IPS-18c (cell line): ENCODE results near the gene MMP11.
A peak's percentile ranks its signal among the peaks of the same experiment; 100 is the strongest.

Experiments
- H3K4me3 ChIP-seq: 2 replicates; pipeline ENCODE4 v1.7.0; 2013; ENCODE audit warnings: low read depth, mild to moderate bottlenecking, low read length, moderate library complexity; ENCODE audit not compliant: insufficient read depth
- H3K9me3 ChIP-seq: one replicate; pipeline ENCODE4 v1.6.1; 2013; ENCODE audit warnings: mild to moderate bottlenecking, low read length, moderate library complexity; ENCODE audit not compliant: control insufficient read depth, insufficient read depth

The MMP11 gene

DNA sequence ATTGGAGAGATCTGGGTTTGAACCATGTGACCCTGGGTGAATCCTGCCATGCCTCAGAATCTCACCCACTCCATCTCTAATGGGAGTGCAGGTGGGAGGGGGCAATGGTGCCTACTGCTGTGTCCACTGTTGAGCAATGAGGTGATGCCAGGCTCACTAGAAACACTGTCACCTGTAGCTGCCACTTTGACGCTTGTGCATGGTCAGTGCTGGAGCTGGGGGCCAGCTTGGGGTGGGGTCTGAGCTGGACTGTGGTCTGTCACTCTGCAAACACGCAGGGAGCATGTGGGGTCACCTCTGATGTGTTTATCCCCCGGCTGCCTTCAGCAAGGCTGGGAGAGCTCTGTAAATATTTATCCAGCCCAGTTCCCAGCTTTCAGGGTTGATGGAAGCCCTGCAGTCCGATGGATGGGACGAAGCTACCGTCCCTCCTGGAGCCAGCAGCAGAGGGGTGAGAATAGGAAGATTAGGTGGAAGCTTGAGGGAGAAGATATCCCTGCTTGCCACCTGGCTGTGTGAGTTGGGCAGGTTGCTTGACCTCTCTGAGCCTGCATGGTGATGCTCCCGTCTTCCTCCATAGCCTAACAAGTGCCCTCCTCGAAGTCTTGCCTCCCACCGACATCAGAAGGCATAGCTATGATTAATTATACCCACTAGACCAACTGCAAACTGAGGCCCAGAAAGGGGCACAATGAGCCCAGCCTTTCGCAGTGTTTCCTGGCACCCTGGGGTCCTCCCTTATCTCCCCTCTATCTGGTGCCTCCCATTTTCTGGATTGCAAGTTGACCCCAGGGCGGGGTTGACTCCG lies 1.7 kb downstream of the MMP11 start:
- Histone ChIP-seq H3K9me3 (no peaks in the 10 kb centered on the region), H3K4me3 (no peak overlapping the region)

GRCh38 chr22:23774922-23775436 lies 2.3 kb downstream of the MMP11 start:
- Histone ChIP-seq H3K9me3 (no peaks in the 10 kb centered on the region), H3K4me3 (no peak overlapping the region)

DNA sequence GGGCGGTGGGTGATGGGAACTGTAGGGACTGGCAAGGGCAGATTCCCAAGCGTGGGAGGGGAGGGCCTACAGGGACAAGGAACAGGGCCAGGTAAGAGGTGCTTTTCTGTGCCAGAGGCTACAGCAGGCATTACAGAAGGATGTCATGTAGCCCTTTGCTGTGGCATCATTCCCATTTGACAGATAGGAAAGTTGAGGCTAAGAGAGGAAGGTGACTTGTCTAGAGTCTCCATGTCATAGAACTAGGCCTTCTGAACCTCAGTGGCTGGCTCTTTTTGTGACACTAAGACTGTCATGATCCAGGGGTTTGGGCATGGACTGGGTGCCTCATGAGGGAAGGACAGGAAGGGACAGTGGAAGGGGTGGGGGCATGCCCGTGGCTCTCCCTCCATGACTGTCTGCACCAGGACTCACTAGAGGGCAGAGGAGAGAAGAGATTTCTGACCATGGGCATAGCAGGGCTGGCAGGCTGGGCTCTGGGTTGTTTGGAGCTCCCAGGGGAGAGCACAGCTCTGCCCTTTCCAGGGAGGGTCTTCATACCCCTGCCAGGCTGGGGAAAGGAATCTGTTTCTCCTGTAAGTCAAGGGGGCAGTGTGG lies 3.2 kb downstream of the MMP11 start:
- no peaks in the 10 kb centered on the region for H3K9me3 ChIP-seq
- H3K4me3 ChIP-seq = no peak overlapping the region

DNA sequence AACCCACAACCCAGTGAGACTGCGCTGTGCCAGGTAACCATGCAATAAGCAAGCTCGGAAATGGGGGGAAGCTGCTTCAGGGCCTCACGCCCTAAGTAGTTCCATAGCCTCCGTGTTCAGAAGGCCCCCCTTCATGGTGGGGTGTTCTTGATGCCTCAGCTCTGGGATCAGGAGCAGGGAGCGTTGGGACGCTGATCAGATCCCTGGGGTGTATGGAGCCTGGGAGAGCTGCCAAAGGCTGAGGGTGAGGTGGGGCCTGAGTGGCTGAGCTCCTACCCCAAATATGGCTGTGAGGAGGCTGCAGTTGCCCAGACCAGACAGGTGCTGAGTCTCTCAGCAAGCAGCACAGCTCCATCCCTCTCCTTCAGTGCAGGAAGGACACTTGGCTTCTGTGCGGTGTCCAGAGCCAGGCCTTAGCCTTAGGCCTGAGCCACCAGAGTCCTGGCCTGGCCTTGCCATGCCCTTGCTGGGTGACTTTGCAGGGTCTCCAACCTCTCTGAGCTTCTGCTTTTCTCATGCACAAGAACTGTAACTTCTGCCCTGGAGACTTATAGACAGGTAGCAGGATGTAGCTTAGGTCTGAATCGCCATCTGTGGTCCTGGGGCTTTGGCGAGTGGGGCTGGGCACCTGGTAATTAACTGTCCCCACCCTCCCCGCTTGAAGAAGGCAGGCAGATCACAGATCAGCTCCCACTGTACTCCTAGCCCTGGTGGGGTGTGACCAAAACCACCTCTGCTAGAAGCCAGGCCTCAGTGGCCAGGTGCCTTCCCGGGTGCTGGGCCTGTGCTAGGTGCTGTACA lies 5.3 kb downstream of the MMP11 start:
- no peaks in the 10 kb centered on the region for H3K9me3 ChIP-seq
- H3K4me3 ChIP-seq = no peak overlapping the region

DNA sequence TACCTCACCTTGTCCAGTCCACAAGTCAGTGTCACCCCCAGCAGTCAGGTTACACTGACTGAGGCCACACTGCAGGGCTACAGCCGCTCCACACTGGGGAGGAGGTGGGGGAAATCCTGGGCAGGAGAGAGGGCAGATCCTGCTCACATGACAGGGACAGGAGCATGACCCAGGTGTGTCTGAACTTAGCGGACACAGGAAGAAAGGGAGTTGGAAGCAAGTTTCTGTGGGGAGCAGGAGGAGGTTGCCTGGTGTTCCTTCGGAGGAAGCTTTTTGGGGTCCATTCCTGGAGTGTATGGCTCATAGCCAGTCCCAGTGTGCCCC lies 5.9 kb downstream of the MMP11 start:
- Histone ChIP-seq H3K9me3 (no peaks in the 10 kb centered on the region), H3K4me3 (no peak overlapping the region)

DNA sequence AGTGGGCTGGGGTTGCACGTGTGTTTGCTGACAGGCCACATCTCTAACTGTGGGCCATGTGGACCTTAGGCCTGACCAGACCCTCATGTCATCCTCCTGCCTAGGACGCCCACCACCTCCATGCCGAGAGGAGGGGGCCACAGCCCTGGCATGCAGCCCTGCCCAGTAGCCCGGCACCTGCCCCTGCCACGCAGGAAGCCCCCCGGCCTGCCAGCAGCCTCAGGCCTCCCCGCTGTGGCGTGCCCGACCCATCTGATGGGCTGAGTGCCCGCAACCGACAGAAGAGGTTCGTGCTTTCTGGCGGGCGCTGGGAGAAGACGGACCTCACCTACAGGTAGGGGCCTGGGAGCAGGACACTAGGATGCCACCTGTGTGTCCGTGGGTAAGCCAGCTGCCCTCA lies 6.4 kb downstream of the MMP11 start:
- no peaks in the 10 kb centered on the region for H3K9me3 ChIP-seq
- H3K4me3 ChIP-seq = no peak overlapping the region

- H3K4me3 ChIP-seq = no peak overlapping the region
- no peaks in the 10 kb centered on the region for H3K9me3 ChIP-seq
These were observed 7.1 kb downstream of the MMP11 start for GRCh38 chr22:23779731-23780130.

GRCh38 chr22:23780146-23780748 lies 7.6 kb downstream of the MMP11 start:
- no peaks in the 10 kb centered on the region for H3K9me3 ChIP-seq
- no peak overlapping the region for H3K4me3 ChIP-seq

- Histone ChIP-seq H3K4me3 (no peak overlapping the region), H3K9me3 (no peaks in the 10 kb centered on the region)
These were observed 8.4 kb downstream of the MMP11 start for GRCh38 chr22:23781065-23781464.

- no peaks in the 10 kb centered on the region for H3K9me3 ChIP-seq
- no peak overlapping the region for H3K4me3 ChIP-seq
These were observed 9.0 kb downstream of the MMP11 start for GRCh38 chr22:23781511-23782183.

GRCh38 chr22:23782252-23782651 lies 9.6 kb downstream of the MMP11 start:
- no peak overlapping the region for H3K4me3 ChIP-seq

DNA sequence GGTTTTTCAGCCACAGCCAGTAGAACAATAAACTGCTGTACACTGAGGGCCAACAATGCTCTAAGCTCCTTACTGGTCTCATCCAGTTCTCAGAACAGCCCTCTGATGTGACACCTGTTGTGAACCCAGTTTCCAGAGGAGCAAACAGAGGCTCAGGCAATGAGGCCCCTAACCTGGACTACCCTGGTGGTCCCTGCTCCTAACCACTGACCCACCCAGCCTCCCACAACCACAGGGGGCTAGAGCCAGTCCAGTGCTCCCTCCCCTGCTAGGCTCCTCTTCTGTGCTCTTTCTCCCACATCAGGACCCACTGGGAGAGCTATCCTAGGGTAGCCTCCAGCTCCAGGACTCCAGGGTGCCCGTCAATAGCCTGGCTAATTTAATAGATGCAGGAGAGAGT lies 10.1 kb downstream of the MMP11 start:
- no peaks in the 10 kb centered on the region for H3K9me3 ChIP-seq
- H3K4me3 ChIP-seq = no peak overlapping the region

More at GRCh38 chr22:23782252-23782651, 9.6 kb downstream of the MMP11 start:
- H3K9me3 ChIP-seq = no peaks in the 10 kb centered on the region

- H3K9me3 ChIP-seq = no peaks in the 10 kb centered on the region
- H3K4me3 ChIP-seq = no peak overlapping the region
These were observed 10.9 kb downstream of the MMP11 start for GRCh38 chr22:23783265-23784150.

- no peak overlapping the region for H3K4me3 ChIP-seq
These were observed 11.6 kb downstream of the MMP11 start for GRCh38 chr22:23784215-23784732.

GRCh38 chr22:23786261-23786710 lies 13.6 kb downstream of the MMP11 start:
- Histone ChIP-seq H3K9me3 (no peaks in the 10 kb centered on the region), H3K4me3 (peak overlapping the region; percentile 98)

More at GRCh38 chr22:23784215-23784732, 11.6 kb downstream of the MMP11 start:
- H3K9me3 ChIP-seq = no peaks in the 10 kb centered on the region
